NB4 (cell line): ENCODE results near the gene LAMA3.

ENCODE experiments used
- CTCF ChIP-seq: IDR thresholded peaks from one replicate; pipeline ENCODE4 v1.5.1; 2012; ENCODE audit warnings: low read depth, low read length
- MAX ChIP-seq: IDR thresholded peaks from 2 replicates; pipeline ENCODE4 v1.6.1; 2011; ENCODE audit warnings: low read depth, low read length
- MYC ChIP-seq: IDR thresholded peaks from 2 replicates; pipeline ENCODE4 v1.6.1; 2011; ENCODE audit warnings: low read depth, low read length
- POLR2A ChIP-seq: IDR thresholded peaks from 2 replicates; pipeline ENCODE4 v1.6.1; 2011; ENCODE audit warnings: mild to moderate bottlenecking; ENCODE audit not compliant: insufficient read length; ENCODE audit errors: extremely low read depth

GRCh38 chr18:23837591-23837990 is 148.3 kb downstream of the LAMA3 start:
- TF ChIP-seq CTCF (no peak), POLR2A (no peak), MYC (no peak), MAX (no peak)
